Activated CD4-positive, alpha-beta T cell treated with anti-CD3 and anti-CD28 coated beads for 36 hours (primary cell): Measurements from ENCODE around the gene NACA. TPM values are rescaled to one million over a fixed set of nuclear protein-coding genes. Genes with fewer than 3 reads are reported as not detected.

Experiments
- ATAC-seq: fragments of 200-7000 bp; cut with Tn5 transposase; one replicate; pipeline ENCODE4 v1.10.0; 2021; ENCODE audit warnings: mild to moderate bottlenecking, moderate library complexity
- CTCF ChIA-PET: fragments of 350-600 bp; sonication (Branson Sonifier 250); formaldehyde crosslinking; loops from one replicate; lab custom pipeline; 2021; ENCODE audit warnings: antibody characterized with exemption; lab: Charles Lee
- POLR2A ChIA-PET: fragments of 350-600 bp; sonication (Branson Sonifier 250); formaldehyde crosslinking; loops from one replicate; lab custom pipeline; 2021; ENCODE audit warnings: antibody characterized with exemption, inconsistent platforms; lab: Charles Lee
- DNase-seq: peaks from one replicate; pipeline ENCODE4 v3.0.0-alpha.2; 2020
- H3K27ac Mint-ChIP-seq: one replicate; pipeline ENCODE4 v1.8.0; 2021; ENCODE audit warnings: mixed read lengths
- H3K27me3 Mint-ChIP-seq: one replicate; pipeline ENCODE4 v1.8.0; 2021; ENCODE audit warnings: mixed read lengths
- H3K36me3 Mint-ChIP-seq: one replicate; pipeline ENCODE4 v1.8.0; 2021; ENCODE audit warnings: low read depth, mixed read lengths
- H3K4me1 Mint-ChIP-seq: one replicate; pipeline ENCODE4 v1.8.0; 2021; ENCODE audit warnings: mixed read lengths
- H3K4me3 Mint-ChIP-seq: one replicate; pipeline ENCODE4 v1.8.0; 2021; ENCODE audit warnings: mild to moderate bottlenecking, moderate library complexity, mixed read lengths
- H3K9me3 Mint-ChIP-seq: one replicate; pipeline ENCODE4 v1.8.0; 2021; ENCODE audit warnings: low read depth, mixed read lengths
- intact Hi-C, 2 experiments: fragments of 100-400 bp; cut with DNase I in 1 of 2; cut with micrococcal nuclease in 1 of 2; formaldehyde crosslinking; loops; one replicate each; pipeline versions ENCODE4 v1.14.2 to v1.15.1; 2022 to 2024; cut with DNase I, micrococcal nuclease
- total RNA-seq, 2 experiments: library from RNA; stranded (reverse); gene quantifications; one replicate each; pipeline ENCODE4 v1.2.3, GENCODE V29; 2021

The NACA gene
- 1,000 to 10,000 TPM; 1,215 to 1,231 TPM for total RNA-seq

DNA sequence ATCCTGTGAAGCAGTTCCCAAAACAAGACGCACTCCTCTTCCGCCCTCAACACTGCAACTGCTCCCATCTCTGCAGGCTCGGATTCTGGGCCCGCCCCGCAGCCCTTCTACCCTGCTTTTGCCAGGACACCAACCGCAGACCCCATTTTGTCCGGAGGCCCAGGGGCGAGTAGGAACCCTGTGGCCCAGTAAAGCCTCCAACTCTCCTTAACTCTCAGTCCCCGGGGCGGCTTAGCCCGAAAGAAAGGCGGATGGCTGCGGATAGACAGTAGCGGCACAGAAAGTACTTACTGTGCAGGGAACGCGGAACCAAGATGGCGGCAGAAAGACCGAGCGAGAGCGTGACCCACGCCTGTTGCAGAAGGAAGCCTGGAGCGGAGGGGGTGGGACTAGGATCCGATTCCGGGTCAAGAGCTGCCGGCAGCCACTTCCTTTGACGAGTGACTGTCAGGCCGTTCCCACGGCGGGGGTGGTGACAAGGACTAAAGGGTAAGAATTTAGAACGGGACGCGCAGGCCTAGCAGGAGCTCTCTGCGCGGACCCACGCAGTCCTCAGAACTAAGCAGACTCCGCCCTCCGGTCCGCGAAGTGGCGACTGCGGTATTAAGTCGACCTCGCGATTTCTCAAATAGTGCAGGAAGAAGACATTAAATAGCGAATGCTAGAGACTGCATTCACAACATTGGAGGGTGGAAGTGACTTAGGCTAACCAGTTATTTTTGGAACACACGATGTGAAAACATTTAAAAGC, at the start of gene NACA:
NACA (minus strand) TSS at position 328 of the 751 bp plus-strand sequence. CDS start 778 bp downstream, outside the sequence.
- ChIA-PET POLR2A (interaction anchor here (0.5 to 2.4 kb wide), 21 partner anchors 8 to 994 kb away, joined by 3 to 37 read pairs (median 4); partner anchors contain the start of genes ATP5F1B, NEMP1 and PTGES3), CTCF (interaction anchor here (0.6 to 2.4 kb wide), 12 partner anchors 10 to 354 kb away, joined by 3 to 16 read pairs (median 4); partner anchors contain the start of gene ATP5F1B)
- H3K9me3 Mint-ChIP-seq = no peaks in the 10 kb centered on the region
- H3K27me3 Mint-ChIP-seq = no peaks in the 10 kb centered on the region
- H3K36me3 Mint-ChIP-seq = peaks cover 71% of the 10 kb centered on the region
- intact Hi-C loops = loop anchor here (1.0 to 10.0 kb wide), 14 partner anchors 27 to 896 kb away; partner anchors contain the start of genes PRIM1 (in 2 of the 2), PTGES3 (in 2 of the 2), BAZ2A (in 1 of the 2) and DNAJC14 (in 1 of the 2)
- peaks cover 44% of the 10 kb centered on the region for H3K4me1 Mint-ChIP-seq
- peak within 1 kb of the TSS; percentile 97 for H3K4me3 Mint-ChIP-seq
- H3K27ac Mint-ChIP-seq = peak within 1 kb of the TSS; percentile 99
- ATAC-seq (peak; percentile 96), DNase-seq (peak; percentile 99)

DNA sequence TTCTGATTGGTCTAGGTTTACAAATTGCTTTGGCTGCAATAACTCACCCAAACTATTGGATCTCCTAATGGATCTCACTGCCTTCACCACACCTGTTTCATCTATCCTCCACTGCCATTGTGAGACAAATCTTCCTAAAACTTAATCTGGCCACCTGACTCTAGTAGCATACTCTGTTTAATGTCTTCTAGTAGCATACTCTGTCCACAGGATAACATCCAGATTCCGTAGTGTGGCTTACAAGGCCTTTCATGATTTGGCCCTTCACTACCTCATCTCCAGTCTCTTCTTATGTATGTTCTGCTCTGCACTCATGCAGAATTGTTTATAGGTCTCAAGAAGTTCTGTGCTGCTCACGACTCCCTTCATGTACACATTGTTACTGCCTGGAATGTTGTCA, 48.0 kb upstream of the NACA start:
- POLR2A ChIA-PET = no interaction called here
- ATAC-seq (no peak), DNase-seq (no peak)
- no peaks in the 10 kb centered on the region for H3K9me3 Mint-ChIP-seq
- no peak overlapping the region for H3K27ac Mint-ChIP-seq
- intact Hi-C loops = no loop called here
- no peaks in the 10 kb centered on the region for H3K4me1 Mint-ChIP-seq
- H3K4me3 Mint-ChIP-seq = no peak overlapping the region
- no peaks in the 10 kb centered on the region for H3K36me3 Mint-ChIP-seq
- CTCF ChIA-PET = no interaction called here
- H3K27me3 Mint-ChIP-seq = no peaks in the 10 kb centered on the region

DNA sequence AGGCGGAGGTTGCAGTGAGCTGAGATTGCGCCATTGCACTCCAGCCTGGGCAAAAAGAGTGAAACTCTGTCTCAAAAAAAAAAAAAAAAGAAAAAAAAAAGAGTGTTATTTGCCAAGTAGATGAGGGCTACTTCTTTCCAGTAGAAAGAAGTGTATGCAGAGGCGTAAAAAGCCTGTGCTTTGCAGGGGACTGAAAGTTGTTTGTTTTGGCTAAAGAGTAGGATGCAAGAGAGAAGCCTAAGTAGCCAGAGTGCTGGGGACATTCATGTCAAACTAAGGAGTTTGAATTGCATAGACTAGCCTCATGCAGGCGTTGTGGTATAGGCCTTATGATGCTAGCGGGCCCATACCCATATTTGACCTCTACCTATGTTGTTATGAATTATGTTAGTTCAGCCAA, 47.5 kb upstream of the NACA start:
- ATAC-seq = no peak
- H3K27ac Mint-ChIP-seq = no peak overlapping the region
- intact Hi-C loops = no loop called here
- H3K4me1 Mint-ChIP-seq = no peaks in the 10 kb centered on the region
- no peak overlapping the region for H3K4me3 Mint-ChIP-seq
- DNase-seq = no peak
- no peaks in the 10 kb centered on the region for H3K27me3 Mint-ChIP-seq
- H3K36me3 Mint-ChIP-seq = no peaks in the 10 kb centered on the region
- CTCF ChIA-PET = no interaction called here
- H3K9me3 Mint-ChIP-seq = no peaks in the 10 kb centered on the region
- POLR2A ChIA-PET = no interaction called here

DNA sequence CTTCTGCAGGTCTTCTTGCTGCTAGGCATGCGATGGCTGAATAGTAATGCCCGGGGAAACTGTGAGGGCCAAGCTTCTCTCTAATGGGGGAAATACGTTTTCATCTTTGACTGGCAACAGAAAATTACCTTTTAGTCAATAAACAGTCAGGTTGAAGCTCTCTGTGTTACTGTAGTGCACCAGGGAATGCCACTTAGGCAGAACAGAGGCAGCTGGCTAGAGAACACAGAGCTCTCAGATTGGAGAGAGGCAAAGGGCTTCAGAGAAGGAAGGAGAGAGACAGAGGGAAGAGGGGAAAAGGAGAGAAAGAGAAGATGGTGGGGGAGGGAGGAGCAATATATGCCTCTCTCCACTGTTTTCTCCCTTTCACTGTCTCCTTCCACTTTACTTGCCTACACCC, 44.8 kb upstream of the NACA start:
- Mint-ChIP-seq H3K4me1 (no peaks in the 10 kb centered on the region), H3K9me3 (no peaks in the 10 kb centered on the region), H3K36me3 (no peaks in the 10 kb centered on the region), H3K27me3 (no peaks in the 10 kb centered on the region), H3K27ac (no peak overlapping the region), H3K4me3 (no peak overlapping the region)
- DNase-seq (no peak), ATAC-seq (no peak)
- POLR2A ChIA-PET = no interaction called here
- intact Hi-C loops = no loop called here
- CTCF ChIA-PET = interaction anchor here (0.7 kb wide), 2 partner anchors 145 to 631 kb away, joined by 3 read pairs; no protein-coding TSS in a partner anchor

DNA sequence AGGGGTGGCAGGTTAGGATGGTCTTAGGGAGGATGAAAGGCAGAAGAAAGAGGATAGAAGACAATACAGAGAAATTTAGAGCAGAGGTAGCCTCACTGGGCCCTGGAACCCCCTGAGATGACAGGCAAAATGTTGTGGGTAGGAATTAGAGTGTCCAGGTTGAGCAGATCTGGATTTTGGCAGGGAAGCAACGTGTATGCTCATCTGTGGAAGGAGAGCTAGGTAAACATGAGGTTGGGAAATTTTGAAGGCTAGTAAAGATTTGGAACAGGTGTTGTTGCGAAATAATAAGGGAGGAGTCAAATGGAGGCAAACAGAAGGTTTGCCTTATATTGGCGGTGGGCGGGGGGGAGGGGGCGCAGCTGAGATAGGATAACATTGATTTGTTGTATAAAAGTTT, 43.3 kb upstream of the NACA start:
- intact Hi-C loops = no loop called here
- DNase-seq = no peak
- CTCF ChIA-PET = interaction anchor here (0.6 to 0.7 kb wide), 3 partner anchors 9 to 195 kb away, joined by 3 read pairs; no protein-coding TSS in a partner anchor
- ATAC-seq = no peak
- Mint-ChIP-seq H3K36me3 (no peaks in the 10 kb centered on the region), H3K4me1 (no peaks in the 10 kb centered on the region), H3K27ac (no peak overlapping the region), H3K9me3 (no peaks in the 10 kb centered on the region), H3K27me3 (no peaks in the 10 kb centered on the region), H3K4me3 (no peak overlapping the region)
- POLR2A ChIA-PET = no interaction called here

DNA sequence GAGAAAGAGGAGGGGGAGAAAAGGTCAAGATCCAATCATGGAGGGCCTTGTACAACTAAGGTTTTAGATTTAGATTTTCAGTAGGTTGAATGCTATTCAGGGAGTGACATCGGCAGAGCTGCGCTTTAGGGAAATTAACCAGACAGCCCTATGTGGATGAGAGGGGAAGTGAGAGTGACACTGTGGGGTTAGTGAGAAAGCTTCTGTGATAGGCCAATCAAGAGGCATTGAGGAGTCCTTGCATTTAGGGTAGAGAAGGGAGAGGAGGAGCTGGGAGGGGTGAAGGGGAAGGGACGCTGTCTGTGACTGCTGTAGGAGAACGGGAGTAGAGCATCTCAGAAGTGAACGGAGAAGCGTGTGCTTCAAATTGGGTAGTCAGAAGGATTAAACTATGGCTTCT, 41.4 kb upstream of the NACA start:
- no peaks in the 10 kb centered on the region for H3K4me1 Mint-ChIP-seq
- no peak for ATAC-seq
- no peak for DNase-seq
- H3K27me3 Mint-ChIP-seq = no peaks in the 10 kb centered on the region
- CTCF ChIA-PET = interaction anchor here (0.6 to 1.2 kb wide), 3 partner anchors 8 to 291 kb away, joined by 3 read pairs; no protein-coding TSS in a partner anchor
- H3K36me3 Mint-ChIP-seq = no peaks in the 10 kb centered on the region
- intact Hi-C loops = no loop called here
- H3K27ac Mint-ChIP-seq = no peak overlapping the region
- H3K4me3 Mint-ChIP-seq = no peak overlapping the region
- no peaks in the 10 kb centered on the region for H3K9me3 Mint-ChIP-seq
- POLR2A ChIA-PET = no interaction called here

DNA sequence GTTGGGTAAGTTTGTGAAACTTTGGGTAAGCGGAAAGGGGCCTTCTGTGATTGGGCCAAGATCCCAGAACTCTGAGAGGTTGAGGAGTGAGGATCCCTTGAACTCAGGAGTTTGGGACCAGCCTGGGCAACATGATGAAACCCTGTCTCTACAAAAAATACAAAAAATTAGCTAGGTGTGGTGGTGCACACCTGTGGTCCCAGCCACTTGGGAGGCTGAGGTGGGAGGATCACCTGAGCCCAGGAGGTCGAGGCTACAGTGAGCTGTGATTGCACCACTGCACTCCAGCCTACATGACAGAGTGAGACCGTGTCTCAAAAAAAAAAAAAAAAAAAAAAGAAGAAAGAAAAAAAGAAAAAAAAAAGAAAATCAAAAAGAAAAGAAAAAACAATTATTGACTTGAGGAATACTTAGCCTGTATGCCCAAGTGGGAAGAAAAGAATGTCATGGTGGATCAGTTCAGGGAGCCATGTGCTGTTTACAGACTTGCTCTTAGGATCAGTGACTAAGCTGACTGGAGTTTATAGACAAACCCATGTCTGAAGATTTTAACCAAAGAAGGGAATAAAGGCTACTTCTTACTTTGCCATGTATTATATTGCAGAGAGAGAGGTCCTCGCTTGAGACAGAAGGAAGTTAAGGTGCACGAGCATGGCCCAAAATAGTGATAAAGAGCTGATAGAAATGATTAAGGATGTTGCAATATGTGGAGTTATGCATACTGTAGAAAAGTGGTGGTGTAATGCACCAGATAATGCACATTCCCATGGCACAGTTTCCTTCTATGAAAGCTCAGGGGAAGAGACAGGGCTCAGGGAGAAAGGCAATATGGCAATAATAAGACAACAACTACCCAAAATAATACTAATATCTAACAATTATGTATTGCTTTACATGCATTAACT, 38.9 kb upstream of the NACA start:
- ATAC-seq (no peak), DNase-seq (no peak)
- no peak overlapping the region for H3K27ac Mint-ChIP-seq
- no peaks in the 10 kb centered on the region for H3K9me3 Mint-ChIP-seq
- CTCF ChIA-PET = interaction anchor here (0.7 to 1.2 kb wide), 4 partner anchors 28 to 425 kb away, joined by 3 read pairs; no protein-coding TSS in a partner anchor
- H3K36me3 Mint-ChIP-seq = no peaks in the 10 kb centered on the region
- H3K4me1 Mint-ChIP-seq = peaks cover 3% of the 10 kb centered on the region
- POLR2A ChIA-PET = interaction anchor here (0.8 kb wide), 1 partner anchor 39 kb away, joined by 3 read pairs; the partner anchor contains the start of gene NACA
- no peak overlapping the region for H3K4me3 Mint-ChIP-seq
- intact Hi-C loops = no loop called here
- H3K27me3 Mint-ChIP-seq = no peaks in the 10 kb centered on the region

DNA sequence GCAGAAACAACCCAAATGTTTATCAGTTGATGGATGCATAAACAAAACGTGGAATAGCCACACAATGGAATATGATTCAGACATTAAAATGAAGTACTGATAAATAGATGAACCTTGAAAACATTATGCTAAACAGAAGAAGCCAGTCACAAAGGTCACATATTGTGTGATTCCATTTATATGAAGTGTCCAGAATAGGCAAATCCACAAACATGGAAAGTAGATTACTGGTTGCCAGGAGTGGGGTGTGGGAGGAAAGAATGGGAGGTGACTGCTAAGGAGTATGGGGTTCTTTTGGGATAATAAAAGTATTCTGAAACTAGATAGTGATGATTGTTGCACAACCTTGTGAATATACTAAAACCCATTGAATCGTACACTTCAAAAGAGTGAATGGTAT, 36.7 kb upstream of the NACA start:
- intact Hi-C loops = no loop called here
- Mint-ChIP-seq H3K36me3 (peaks cover 2% of the 10 kb centered on the region), H3K27me3 (no peaks in the 10 kb centered on the region), H3K4me1 (peaks cover 8% of the 10 kb centered on the region), H3K4me3 (no peak overlapping the region), H3K9me3 (peaks cover 3% of the 10 kb centered on the region), H3K27ac (no peak overlapping the region)
- ChIA-PET CTCF (interaction anchor here (0.8 to 1.6 kb wide), 4 partner anchors 226 to 347 kb away, joined by 3 to 7 read pairs (median 4); no protein-coding TSS in a partner anchor), POLR2A (no interaction called here)
- ATAC-seq (no peak), DNase-seq (no peak)

DNA sequence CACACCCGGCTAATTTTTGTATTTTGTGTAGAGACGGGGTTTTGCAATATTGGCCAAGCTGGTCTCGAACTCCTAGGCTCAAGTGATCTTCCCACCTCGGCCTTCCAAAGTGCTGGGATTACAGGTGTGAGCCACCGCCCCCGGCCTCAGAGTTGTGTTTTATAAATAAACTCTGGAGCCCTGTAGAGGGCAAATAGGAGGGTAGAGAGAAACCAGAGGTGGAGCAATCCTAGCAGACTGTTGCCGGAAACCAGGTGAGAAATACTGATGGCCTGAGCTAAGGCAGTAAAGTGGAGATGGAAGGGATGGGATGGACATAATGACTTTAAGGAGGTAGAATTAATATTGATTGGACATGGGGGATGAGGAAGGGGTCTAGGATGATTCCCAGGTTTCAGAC, 35.4 kb upstream of the NACA start:
- H3K9me3 Mint-ChIP-seq = peaks cover 3% of the 10 kb centered on the region
- H3K27me3 Mint-ChIP-seq = no peaks in the 10 kb centered on the region
- intact Hi-C loops = no loop called here
- H3K36me3 Mint-ChIP-seq = peaks cover 2% of the 10 kb centered on the region
- ChIA-PET CTCF (interaction anchor here (0.8 to 8.0 kb wide), 2 partner anchors 241 to 416 kb away, joined by 3 to 105 read pairs; no protein-coding TSS in a partner anchor), POLR2A (no interaction called here)
- no peak for ATAC-seq
- H3K4me3 Mint-ChIP-seq = no peak overlapping the region
- DNase-seq = no peak
- H3K27ac Mint-ChIP-seq = no peak overlapping the region
- H3K4me1 Mint-ChIP-seq = peaks cover 8% of the 10 kb centered on the region

DNA sequence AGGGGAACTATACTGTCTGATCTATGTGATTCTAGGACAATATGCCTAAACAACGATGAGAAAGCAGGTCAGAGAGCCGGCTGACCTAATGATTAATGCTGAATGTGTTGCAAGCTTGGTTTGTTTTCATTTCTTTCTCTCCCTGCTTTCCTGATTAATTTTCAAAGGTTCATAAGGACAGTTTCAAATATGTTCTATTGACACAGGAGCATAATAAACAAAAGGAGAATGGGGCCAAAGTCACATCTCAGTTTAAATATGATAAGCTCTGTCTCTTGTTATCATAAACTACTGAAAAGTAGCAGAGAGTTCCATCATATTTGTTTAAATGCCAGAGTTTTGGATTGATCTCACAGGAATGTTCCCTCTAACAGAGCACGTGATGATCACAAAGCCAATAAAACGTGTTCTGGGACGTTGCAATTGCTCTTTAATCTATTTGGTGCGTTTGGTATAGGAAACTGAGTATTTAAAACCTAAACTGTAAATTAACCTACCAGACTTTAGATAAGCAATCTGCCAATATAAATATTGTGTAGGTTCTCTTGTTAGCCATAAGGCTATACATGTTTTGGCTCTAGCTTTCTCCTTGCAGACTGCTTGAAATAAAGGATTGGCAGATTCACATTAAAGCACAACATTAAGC, 34.3 kb upstream of the NACA start:
- Mint-ChIP-seq H3K9me3 (peaks cover 3% of the 10 kb centered on the region), H3K36me3 (peaks cover 2% of the 10 kb centered on the region), H3K27ac (no peak overlapping the region), H3K4me3 (no peak overlapping the region), H3K4me1 (peaks cover 10% of the 10 kb centered on the region), H3K27me3 (no peaks in the 10 kb centered on the region)
- ChIA-PET POLR2A (no interaction called here), CTCF (interaction anchor here (0.8 to 8.0 kb wide), 8 partner anchors 9 to 416 kb away, joined by 3 to 105 read pairs (median 5); no protein-coding TSS in a partner anchor)
- intact Hi-C loops = loop anchor here (5.0 to 10.0 kb wide), 2 partner anchors 78 to 415 kb away; no protein-coding TSS in a partner anchor
- ATAC-seq (no peak), DNase-seq (no peak)
